Measurements from ENCODE around the gene CDK4. TPM values are rescaled to one million over a fixed set of nuclear protein-coding genes. Genes with fewer than 3 reads are reported as not detected.
A peak's percentile ranks its signal among the peaks of the same experiment; 100 is the strongest.

The CDK4 gene
- total and polyA plus RNA-seq, 8 donors: 26.3 to 113 (median 50.5) TPM

- Histone ChIP-seq H3K27ac (no peak overlapping the region), H3K4me1 (peaks cover 41 to 53% (median 52%) of the 10 kb centered on the region in 4 donors), H3K4me3 (no peak overlapping the region), H3K9me3 (no peaks in the 10 kb centered on the region), H3K27me3 (peaks cover 10 to 31% (median 31%) of the 10 kb centered on the region in 3 donors), H3K36me3 (peaks cover 0 to 30% (median 23%) of the 10 kb centered on the region in 4 donors)
- no peak for TF ChIP-seq CTCF (IDR thresholded peaks at IDR 0.05)
- intact Hi-C loops (cut with DNase I; ENCODE audit: low total_unique reads): no loop called here
- whole genome bisulfite sequencing, 5 donors: 94 to 98% (median 97%) methylated on average over 10 to 11 of the region's 11 CpGs
- peak in 1 of 2 donors; percentile 9 for DNase-seq
Measured at GRCh38 chr12:57769594-57769993, 17.5 kb upstream of the CDK4 start.

DNA sequence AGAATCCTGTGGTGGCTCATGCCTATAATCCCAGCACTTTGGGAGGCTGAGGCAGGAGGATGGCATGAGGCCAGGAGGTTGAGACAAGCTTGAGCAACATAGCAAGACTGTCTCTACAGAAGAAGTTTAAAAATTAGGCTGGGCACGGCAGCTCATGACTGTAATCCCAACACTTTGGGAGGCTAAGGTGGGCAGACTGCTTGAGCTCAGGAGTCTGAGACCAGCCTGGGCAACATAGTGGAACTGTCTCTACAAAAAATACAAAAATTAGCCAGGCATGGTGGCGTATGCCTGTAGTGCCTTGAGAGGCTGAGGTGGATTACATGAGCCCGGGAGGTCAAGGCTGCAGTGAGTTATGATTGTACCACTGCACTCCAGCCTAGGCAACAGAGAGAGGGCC lies 15.8 kb upstream of the CDK4 start:
- no peak overlapping the region for H3K27ac ChIP-seq
- peaks cover 35 to 49% (median 48%) of the 10 kb centered on the region in 4 donors for H3K4me1 ChIP-seq
- intact Hi-C loops (cut with DNase I; ENCODE audit: low total_unique reads): no loop called here
- no peaks in the 10 kb centered on the region for H3K9me3 ChIP-seq
- peaks cover 0 to 26% (median 23%) of the 10 kb centered on the region in 4 donors for H3K36me3 ChIP-seq
- H3K4me3 ChIP-seq: no peak overlapping the region
- peak in 1 of 2 donors; percentile 1 for DNase-seq
- H3K27me3 ChIP-seq: peaks cover 10 to 48% (median 39%) of the 10 kb centered on the region in 3 donors
- TF ChIP-seq CTCF (IDR thresholded peaks at IDR 0.05) (no peak), EP300 (IDR thresholded peaks at IDR 0.05) (no peak), POLR2A (IDR thresholded peaks at IDR 0.05) (no peak)
- WGBS, 5 donors: 94 to 95% (median 95%) methylated on average over 3 of the region's 3 CpGs

DNA sequence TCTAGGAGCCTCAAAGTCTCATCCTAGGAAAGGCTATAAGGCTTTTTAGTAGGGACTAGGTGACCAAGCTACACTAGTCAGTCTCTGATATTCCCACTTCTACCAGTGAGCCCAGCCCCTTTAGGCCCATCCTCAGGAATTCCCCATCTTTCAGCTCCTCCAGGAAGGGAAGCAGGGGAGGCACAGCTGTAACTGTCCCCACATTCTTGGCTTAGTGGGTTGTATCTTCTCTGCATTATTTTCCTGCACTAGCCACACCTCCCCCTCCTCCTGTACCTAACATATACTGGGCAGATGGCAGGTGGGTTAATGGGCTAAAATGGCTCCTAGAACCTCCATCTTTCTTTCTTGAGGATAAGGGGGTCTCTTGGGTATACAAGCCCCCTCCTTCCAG lies 15.2 kb upstream of the CDK4 start:
- Histone ChIP-seq H3K4me3 (no peak overlapping the region), H3K27ac (no peak overlapping the region), H3K27me3 (peaks cover 10 to 54% (median 39%) of the 10 kb centered on the region in 3 donors), H3K9me3 (no peaks in the 10 kb centered on the region), H3K36me3 (peaks cover 0 to 26% (median 23%) of the 10 kb centered on the region in 4 donors), H3K4me1 (peaks cover 35 to 47% (median 45%) of the 10 kb centered on the region in 4 donors)
- TF ChIP-seq POLR2A (IDR thresholded peaks at IDR 0.05) (no peak), POLR2AphosphoS5 (IDR thresholded peaks at IDR 0.05) (no peak), EP300 (IDR thresholded peaks at IDR 0.05) (no peak), CTCF (IDR thresholded peaks at IDR 0.05) (no peak)
- intact Hi-C loops (cut with DNase I; ENCODE audit: low total_unique reads): no loop called here
- no peak for DNase-seq

DNA sequence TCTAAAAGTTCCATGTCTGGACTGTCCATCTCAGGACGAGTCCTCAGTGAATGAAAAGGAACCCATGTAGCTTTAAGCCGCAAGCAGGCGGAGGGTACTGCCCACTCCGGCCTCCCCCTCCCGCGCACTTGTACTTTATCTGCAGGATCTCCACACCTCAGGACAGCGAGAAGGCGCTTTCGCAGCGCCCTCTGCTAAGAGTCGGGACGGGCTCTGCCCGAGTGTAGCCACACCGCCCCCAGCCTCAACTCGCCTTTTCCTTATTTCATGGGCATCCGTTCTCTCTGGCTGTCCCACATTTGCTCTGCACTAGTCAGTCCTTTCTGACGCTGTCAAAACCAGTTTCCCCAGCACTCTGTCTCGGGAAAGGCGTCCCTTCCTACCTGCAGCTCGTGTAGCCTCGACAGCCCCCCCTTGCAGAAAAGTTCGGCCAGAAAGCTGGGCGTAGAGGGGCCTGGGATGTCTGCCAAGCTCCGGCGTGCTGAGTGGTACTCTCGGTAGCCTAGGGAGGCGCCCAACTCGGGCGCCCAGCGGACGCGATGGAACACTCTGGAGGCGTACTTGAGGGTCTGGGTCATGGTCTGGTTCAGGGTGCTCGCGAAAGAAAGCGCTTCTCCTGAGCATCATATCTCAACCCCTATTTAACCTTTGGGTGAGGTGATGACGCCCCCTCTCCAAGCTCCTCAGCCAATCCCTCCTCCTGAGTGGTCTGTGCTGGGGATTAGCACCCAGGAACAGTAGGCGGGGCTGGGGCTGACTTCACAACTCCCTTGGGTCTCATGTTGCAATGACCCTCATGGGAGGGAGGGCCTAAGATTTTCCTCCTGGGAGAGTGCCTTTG lies 14.6 kb upstream of the CDK4 start, which contains the start of gene CYP27B1:
Gene CYP27B1 (minus strand): TSS at position 615 of the 841 bp plus-strand sequence. CDS start 37 bp downstream, at position 578.
- peaks cover 0 to 26% (median 23%) of the 10 kb centered on the region in 4 donors for H3K36me3 ChIP-seq
- no peaks in the 10 kb centered on the region for H3K9me3 ChIP-seq
- intact Hi-C loops (cut with DNase I; ENCODE audit: low total_unique reads): no loop called here
- H3K4me3 ChIP-seq: peak within 1 kb of the TSS; percentile 42 to 65 (median 45)
- peaks cover 35 to 47% (median 44%) of the 10 kb centered on the region in 4 donors for H3K4me1 ChIP-seq
- H3K27ac ChIP-seq: peak within 1 kb of the TSS in 1 of 5 donors; percentile 22
- peaks cover 10 to 60% (median 39%) of the 10 kb centered on the region in 3 donors for H3K27me3 ChIP-seq
- TF ChIP-seq POLR2A (IDR thresholded peaks at IDR 0.05): no peak
- TF ChIP-seq CTCF (IDR thresholded peaks at IDR 0.05): no peak
- no peak for TF ChIP-seq EP300 (IDR thresholded peaks at IDR 0.05)
- no peak for TF ChIP-seq POLR2AphosphoS5 (IDR thresholded peaks at IDR 0.05)
- WGBS, 5 donors: 3 to 8% (median 5%) methylated on average over 27 to 38 of the region's 38 CpGs
- peak in 1 of 2 donors; percentile 52 for DNase-seq

Data from stomach (tissue), 9 donors.